GM18951 (cell line): Measurements from ENCODE around the gene MAEL.

Experiments
- POLR2A ChIP-seq: IDR thresholded peaks from 4 replicates; pipeline ENCODE4 v1.6.1; 2011; ENCODE audit warnings: mild to moderate bottlenecking; ENCODE audit not compliant: insufficient read length, insufficient read depth; ENCODE audit errors: extremely low read depth
- in situ Hi-C: fragments of 300-500 bp; cut with MboI; formaldehyde crosslinking; loops from one replicate; pipeline ENCODE4 v1.12.0; 2022; ENCODE audit warnings: low sequenced_read_pairs, mixed read lengths, inconsistent platforms; ENCODE audit not compliant: unreplicated experiment

MAEL gene

GRCh38 chr1:167056529-167057231 is 67.6 kb downstream of the MAEL start:
- no peak for TF ChIP-seq POLR2A
- in situ Hi-C loops, result no loop called here

DNA sequence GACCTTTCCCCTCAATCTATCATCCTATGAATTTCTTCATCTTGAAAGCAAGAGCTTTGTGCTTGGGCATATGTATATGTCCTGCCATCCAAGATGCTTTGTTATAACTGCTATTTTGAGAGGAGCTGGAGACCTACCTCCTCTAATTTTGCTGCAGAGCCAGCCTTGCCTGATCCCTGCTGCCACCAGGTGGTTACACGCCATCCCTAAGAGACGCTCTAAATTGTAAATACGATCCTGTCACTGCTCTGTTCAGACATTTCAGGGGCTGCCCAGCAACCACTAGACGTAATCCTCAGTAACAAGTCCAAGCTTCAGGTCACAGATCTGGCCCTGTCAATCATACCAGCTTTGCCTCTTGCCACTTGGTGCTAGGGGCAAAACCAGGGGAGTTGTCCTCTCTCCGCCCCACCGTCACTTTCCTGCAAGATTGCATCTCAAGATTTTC is 68.2 kb downstream of the MAEL start:
- TF ChIP-seq POLR2A, result no peak
- in situ Hi-C loops, result no loop called here

GRCh38 chr1:167059045-167059808 is 70.1 kb downstream of the MAEL start:
- in situ Hi-C loops, result no loop called here
- TF ChIP-seq POLR2A, result no peak

DNA sequence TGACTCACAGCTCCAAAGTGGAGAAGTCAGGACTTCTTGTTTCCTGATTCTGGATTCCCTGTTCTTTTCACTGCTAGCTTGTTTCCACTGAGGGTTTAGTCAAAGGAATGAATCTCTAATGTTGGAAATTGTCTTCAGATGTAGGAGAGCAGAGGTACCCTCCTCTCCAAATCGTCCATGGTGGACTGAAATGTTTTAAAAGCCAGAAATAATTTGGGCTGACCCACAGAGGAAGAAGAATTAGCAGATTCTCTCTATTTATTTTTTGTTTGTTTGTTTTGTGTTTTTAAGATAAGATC is 70.7 kb downstream of the MAEL start:
- TF ChIP-seq POLR2A, result no peak
- in situ Hi-C loops, result loop anchor here (10.0 kb wide), 2 partner anchors 385 to 475 kb away; no protein-coding TSS in a partner anchor

GRCh38 chr1:167060141-167061072 is 71.3 kb downstream of the MAEL start:
- in situ Hi-C loops, result loop anchor here (10.0 kb wide), 2 partner anchors 384 to 474 kb away; no protein-coding TSS in a partner anchor

GRCh38 chr1:167061073-167061464 is 72.0 kb downstream of the MAEL start:
- no peak for TF ChIP-seq POLR2A
- in situ Hi-C loops, result loop anchor here (10.0 kb wide), 2 partner anchors 384 to 474 kb away; no protein-coding TSS in a partner anchor

More at GRCh38 chr1:167060141-167061072, 71.3 kb downstream of the MAEL start:
- no peak for TF ChIP-seq POLR2A

- in situ Hi-C loops, result loop anchor here (10.0 kb wide), 2 partner anchors 380 to 470 kb away; no protein-coding TSS in a partner anchor
- TF ChIP-seq POLR2A, result no peak
These were observed 75.5 kb downstream of the MAEL start for GRCh38 chr1:167064621-167065020.

DNA sequence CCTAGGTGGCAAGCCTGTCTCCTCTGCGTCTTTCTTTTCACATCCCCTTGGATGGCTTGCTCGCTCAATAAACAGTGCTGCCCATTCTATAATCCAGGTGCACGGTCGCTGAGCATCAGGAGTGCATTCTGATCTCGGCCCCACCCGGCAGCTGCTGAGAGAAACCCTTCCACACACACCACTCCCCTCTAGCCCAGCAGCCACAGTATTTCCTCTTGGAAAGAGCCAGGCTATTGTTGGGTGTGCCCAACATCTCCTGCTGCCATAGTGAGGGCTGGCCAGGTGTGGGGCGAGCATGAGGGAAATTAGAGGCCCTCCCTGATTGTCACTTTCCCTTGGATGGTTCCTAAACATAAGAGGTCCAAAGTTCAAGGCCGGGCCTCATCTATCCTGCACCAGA is 76.4 kb downstream of the MAEL start:
- no peak for TF ChIP-seq POLR2A
- in situ Hi-C loops, result loop anchor here (10.0 kb wide), 2 partner anchors 379 to 469 kb away; no protein-coding TSS in a partner anchor

GRCh38 chr1:167066333-167067122 is 77.4 kb downstream of the MAEL start:
- in situ Hi-C loops, result loop anchor here (10.0 kb wide), 2 partner anchors 378 to 468 kb away; no protein-coding TSS in a partner anchor
- TF ChIP-seq POLR2A, result no peak

DNA sequence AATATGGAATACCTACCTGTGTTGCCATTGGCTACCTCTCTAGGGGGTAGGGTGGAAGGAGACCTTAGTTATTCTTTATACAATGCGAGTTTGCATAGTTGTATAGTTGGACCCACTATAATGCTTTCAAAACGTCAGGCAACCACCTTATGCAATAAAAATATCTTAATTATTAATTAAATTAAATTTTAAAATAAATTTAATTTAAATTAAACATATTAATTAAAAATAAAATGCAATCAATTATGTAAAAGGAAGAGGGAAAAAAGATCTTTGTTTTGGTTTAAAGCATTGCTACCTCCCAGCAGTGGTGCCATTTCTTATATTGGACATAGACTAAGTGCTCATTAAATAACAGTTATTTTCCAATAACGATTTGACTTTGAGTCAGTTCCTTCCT is 78.8 kb downstream of the MAEL start:
- in situ Hi-C loops, result loop anchor here (10.0 kb wide), 2 partner anchors 377 to 467 kb away; no protein-coding TSS in a partner anchor
- TF ChIP-seq POLR2A, result no peak

GRCh38 chr1:167068761-167069160 is 79.7 kb downstream of the MAEL start:
- TF ChIP-seq POLR2A, result no peak
- in situ Hi-C loops, result loop anchor here (10.0 kb wide), 2 partner anchors 376 to 466 kb away; no protein-coding TSS in a partner anchor

- TF ChIP-seq POLR2A, result no peak
- in situ Hi-C loops, result no loop called here
These were observed 82.2 kb downstream of the MAEL start for GRCh38 chr1:167071286-167071685.
